Neuronal stem cell (in vitro differentiated cells): ENCODE data around the gene BRAF.
"Not testable (repeated sequence)": the region's sequence is repeated elsewhere in the genome, so short reads cannot be mapped to it uniquely, and the experiment has no call there.

Source experiments
- DNase-seq: peaks from one replicate; pipeline ENCODE4 v3.0.0-alpha.2; 2013; ENCODE audit warnings: low spot score
- H2AFZ ChIP-seq: one replicate; pipeline ENCODE4 v1.6.1; 2013; ENCODE audit warnings: mild to moderate bottlenecking, low read length, inconsistent platforms
- H2AK5ac ChIP-seq: 2 replicates; pipeline ENCODE4 v1.6.1; 2013; ENCODE audit warnings: low read depth, mild to moderate bottlenecking, inconsistent platforms, low read length, moderate library complexity, mixed read lengths
- H2BK120ac ChIP-seq: 2 replicates; pipeline ENCODE4 v1.6.1; 2013; ENCODE audit warnings: low read depth, mild to moderate bottlenecking, inconsistent platforms, low read length, moderate library complexity, mixed read lengths
- H2BK12ac ChIP-seq: one replicate; pipeline ENCODE4 v1.6.1; 2013; ENCODE audit warnings: low read length, inconsistent platforms
- H2BK15ac ChIP-seq: 2 replicates; pipeline ENCODE4 v1.6.1; 2013; ENCODE audit warnings: mild to moderate bottlenecking, low read length, inconsistent platforms, mixed read lengths
- H2BK5ac ChIP-seq: one replicate; pipeline ENCODE4 v1.6.1; 2013; ENCODE audit warnings: inconsistent platforms, mild to moderate bottlenecking, low read length, moderate library complexity
- H3K14ac ChIP-seq: one replicate; pipeline ENCODE4 v1.6.1; 2013; ENCODE audit warnings: low read length, inconsistent platforms
- H3K18ac ChIP-seq: 2 replicates; pipeline ENCODE4 v1.6.1; 2013; ENCODE audit warnings: low read length, inconsistent platforms
- H3K23ac ChIP-seq: 2 replicates; pipeline ENCODE4 v1.6.1; 2013; ENCODE audit warnings: low read depth, mild to moderate bottlenecking, mixed read lengths, low read length, inconsistent platforms; ENCODE audit not compliant: poor library complexity
- H3K27ac ChIP-seq: replicated peaks from 3 replicates; pipeline ENCODE4 v1.5.1; 2013; ENCODE audit warnings: low read length, inconsistent platforms
- H3K27me3 ChIP-seq, 3 experiments: 2 replicates each; pipeline ENCODE4 v1.6.1; 2013; ENCODE audit warnings: low read length in 3 of 3, mild to moderate bottlenecking in 2 of 3, inconsistent platforms in 1 of 3, low read depth in 1 of 3, mixed read lengths in 1 of 3, moderate library complexity in 1 of 3; ENCODE audit not compliant: control insufficient read depth in 3 of 3, insufficient read depth in 3 of 3
- H3K36me3 ChIP-seq, 2 donors: replicated peaks in 1 of 2; 2 replicates each; pipeline ENCODE4 v1.6.1; 2013; ENCODE audit warnings: low read length in 2 of 2; ENCODE audit not compliant: control insufficient read depth in 2 of 2, insufficient read depth in 2 of 2
- H3K4ac ChIP-seq: 2 replicates; pipeline ENCODE4 v1.6.1; 2013; ENCODE audit warnings: inconsistent platforms, mild to moderate bottlenecking, low read length, moderate library complexity
- H3K4me1 ChIP-seq, 2 donors: 1 replicate in 1 of 2; 2 replicates in 1 of 2; pipeline ENCODE4 v1.6.1; 2013; ENCODE audit warnings: low read length in 2 of 2, low read depth in 1 of 2; ENCODE audit not compliant: control insufficient read depth in 2 of 2, insufficient read depth in 1 of 2
- H3K4me2 ChIP-seq: one replicate; pipeline ENCODE4 v1.6.1; 2013; ENCODE audit warnings: mild to moderate bottlenecking, low read length, inconsistent platforms; ENCODE audit not compliant: insufficient read depth, poor library complexity, severe bottlenecking
- H3K4me3 ChIP-seq, 2 donors: 2 replicates each; pipeline ENCODE4 v1.5.1; 2013; ENCODE audit warnings: low read length in 2 of 2, mild to moderate bottlenecking in 2 of 2, inconsistent platforms in 1 of 2, moderate library complexity in 1 of 2
- H3K79me1 ChIP-seq: one replicate; pipeline ENCODE4 v1.6.1; 2013; ENCODE audit warnings: low read depth, mild to moderate bottlenecking, inconsistent platforms, low read length, moderate library complexity
- H3K9ac ChIP-seq: one replicate; pipeline ENCODE4 v1.6.1; 2013; ENCODE audit warnings: mild to moderate bottlenecking, low read depth, low read length, inconsistent platforms; ENCODE audit not compliant: poor library complexity
- H3K9me3 ChIP-seq, 2 donors: replicated peaks in 1 of 2; 2 replicates each; pipeline versions ENCODE3 to v1.6.1; 2013; ENCODE audit warnings: low read length in 2 of 2, mild to moderate bottlenecking in 2 of 2, inconsistent platforms in 1 of 2, low read depth in 1 of 2, mixed read lengths in 1 of 2, moderate library complexity in 1 of 2; ENCODE audit not compliant: control insufficient read depth in 2 of 2, insufficient read depth in 1 of 2
- H4K8ac ChIP-seq: one replicate; pipeline ENCODE4 v1.6.1; 2013; ENCODE audit warnings: low read depth, mild to moderate bottlenecking, inconsistent platforms, low read length, moderate library complexity
- H4K91ac ChIP-seq: one replicate; pipeline ENCODE4 v1.6.1; 2013; ENCODE audit warnings: low read length, low read depth, mild to moderate bottlenecking, inconsistent platforms; ENCODE audit not compliant: poor library complexity
- WGBS, 2 donors: extraction: QIAGEN DNeasy Blood & Tissue Kit; methylation state at CpG; one replicate each; pipeline ENCODE4 v1.1.7; 2013; ENCODE audit warnings: missing lambda C conversion rate in 2 of 2, mixed read lengths in 1 of 2; ENCODE audit not compliant: insufficient read length in 2 of 2, insufficient replicate concordance in 1 of 2; ENCODE audit errors: extremely low coverage in 2 of 2; 5-methylcytosine and 5-hydroxymethylcytosine counted together

The BRAF gene

DNA sequence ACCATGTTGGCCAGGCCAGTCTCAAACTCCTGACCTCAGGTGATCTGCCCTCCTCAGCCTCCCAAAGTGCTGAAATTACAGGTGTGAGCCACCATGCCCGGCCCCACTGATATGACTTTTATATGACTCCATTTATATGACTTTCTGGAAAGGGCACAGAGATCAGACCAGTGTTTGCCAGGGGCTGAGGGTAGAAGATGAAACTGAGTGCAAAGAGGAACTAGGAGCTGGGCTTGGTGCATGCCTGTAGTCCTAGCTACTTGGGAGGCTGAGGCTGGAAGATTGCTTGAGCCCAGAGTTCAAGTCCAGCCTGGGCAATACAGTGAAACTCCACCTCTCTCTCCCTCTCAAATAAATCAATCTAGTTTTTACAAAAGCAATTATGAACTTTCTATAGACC, 7.5 kb downstream of the BRAF start:
- H3K18ac ChIP-seq: no peak overlapping the region
- WGBS, 2 donors: no CpG with 5 or more reads among the region's 1 CpG
- no peak overlapping the region for H4K91ac ChIP-seq
- H4K8ac ChIP-seq: no peak overlapping the region
- no peak overlapping the region for H3K27ac ChIP-seq
- H2BK120ac ChIP-seq: no peak overlapping the region
- H2BK12ac ChIP-seq: no peak overlapping the region
- H3K9ac ChIP-seq: no peak overlapping the region
- H3K79me1 ChIP-seq: peaks cover 2% of the 10 kb centered on the region
- H3K36me3 ChIP-seq: peaks cover 0 to 4% of the 10 kb centered on the region in 2 donors
- H3K14ac ChIP-seq: no peak overlapping the region
- H3K4me1 ChIP-seq: peaks cover 4 to 5% of the 10 kb centered on the region in 2 donors
- H3K4me3 ChIP-seq: no peak overlapping the region
- no peak overlapping the region for H2BK5ac ChIP-seq
- no peak for DNase-seq
- H3K4ac ChIP-seq: no peak overlapping the region
- H2BK15ac ChIP-seq: no peak overlapping the region
- no peak overlapping the region for H3K4me2 ChIP-seq
- H3K23ac ChIP-seq: no peak overlapping the region
- no peak overlapping the region for H2AK5ac ChIP-seq
- H2AFZ ChIP-seq: no peak overlapping the region
- peaks cover 4 to 14% of the 10 kb centered on the region in 2 donors for H3K9me3 ChIP-seq
- no peaks in the 10 kb centered on the region for H3K27me3 ChIP-seq

DNA sequence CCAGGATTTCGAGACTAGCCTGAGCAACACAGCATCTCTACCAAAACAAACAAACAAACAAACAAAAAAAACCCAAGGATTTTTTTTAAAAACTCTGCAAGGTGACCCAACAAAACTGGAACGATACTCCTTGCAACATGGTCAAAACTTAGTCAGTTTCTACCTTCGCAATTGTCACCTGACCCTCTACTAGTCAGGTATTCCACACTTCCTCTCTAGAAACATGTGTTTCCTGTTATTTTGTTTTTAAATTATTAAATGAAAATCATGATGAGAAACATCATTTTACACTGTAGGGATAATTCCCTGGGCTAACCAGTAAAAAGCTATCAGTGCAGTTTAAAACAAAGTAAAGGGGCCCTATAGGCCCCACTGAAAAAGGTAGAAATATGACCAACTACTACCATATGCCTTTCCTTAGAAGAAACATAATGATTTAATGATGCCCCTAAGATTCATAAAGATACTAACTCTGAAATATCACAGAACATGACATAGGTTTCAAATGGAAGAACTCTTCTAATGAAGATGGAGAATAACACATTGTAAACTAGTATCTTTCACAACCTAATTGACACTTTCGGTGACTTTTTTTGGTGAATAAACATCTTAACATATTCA, 8.7 kb downstream of the BRAF start:
- no peak for DNase-seq
- Histone ChIP-seq H2BK5ac (no peak overlapping the region), H3K27ac (no peak overlapping the region), H3K14ac (no peak overlapping the region), H2BK120ac (no peak overlapping the region), H3K4me3 (no peak overlapping the region), H3K4me2 (no peak overlapping the region), H3K18ac (no peak overlapping the region), H2AFZ (no peak overlapping the region), H2BK15ac (no peak overlapping the region), H3K23ac (no peak overlapping the region), H3K9me3 (peaks cover 4 to 14% of the 10 kb centered on the region in 2 donors), H4K8ac (no peak overlapping the region), H4K91ac (no peak overlapping the region), H3K36me3 (peaks cover 0 to 4% of the 10 kb centered on the region in 2 donors), H2AK5ac (no peak overlapping the region), H3K27me3 (no peaks in the 10 kb centered on the region), H3K4ac (no peak overlapping the region), H3K4me1 (peaks cover 0 to 7% of the 10 kb centered on the region in 2 donors), H3K79me1 (peaks cover 6% of the 10 kb centered on the region), H3K9ac (no peak overlapping the region), H2BK12ac (no peak overlapping the region)
- no CpG with 5 or more reads among the region's 4 CpGs for WGBS, 2 donors

DNA sequence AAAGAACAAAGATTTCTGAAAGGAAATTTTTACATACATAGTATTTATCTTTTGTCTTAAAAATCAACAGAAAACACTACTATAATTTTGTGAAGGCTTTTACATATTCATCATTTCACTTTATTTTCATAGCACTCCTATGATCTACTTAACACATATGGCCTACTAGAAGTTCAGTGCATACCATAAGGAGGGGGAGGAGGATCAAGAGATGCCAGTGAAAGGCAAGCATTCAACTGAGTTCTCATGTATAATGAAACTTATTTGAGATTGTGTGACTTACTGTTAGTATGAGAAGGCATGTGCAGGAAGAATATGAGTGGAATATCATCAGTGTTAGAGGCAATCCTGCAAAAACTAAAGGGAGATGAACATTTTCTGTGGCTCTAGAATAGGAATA, 10.6 kb downstream of the BRAF start:
- Histone ChIP-seq H2BK15ac (no peak overlapping the region), H3K4me2 (no peak overlapping the region), H3K27ac (no peak overlapping the region), H3K4me3 (no peak overlapping the region), H3K79me1 (peaks cover 6% of the 10 kb centered on the region), H2BK120ac (no peak overlapping the region), H4K8ac (no peak overlapping the region), H3K4me1 (peaks cover 0 to 7% of the 10 kb centered on the region in 2 donors), H3K14ac (no peak overlapping the region), H3K18ac (no peak overlapping the region), H3K9ac (no peak overlapping the region), H2AK5ac (no peak overlapping the region), H3K4ac (no peak overlapping the region), H2AFZ (no peak overlapping the region), H2BK5ac (no peak overlapping the region), H3K9me3 (peaks cover 4 to 11% of the 10 kb centered on the region in 2 donors), H3K36me3 (peaks cover 0 to 10% of the 10 kb centered on the region in 2 donors), H2BK12ac (no peak overlapping the region), H3K23ac (no peak overlapping the region), H3K27me3 (no peaks in the 10 kb centered on the region), H4K91ac (no peak overlapping the region)
- no peak for DNase-seq

DNA sequence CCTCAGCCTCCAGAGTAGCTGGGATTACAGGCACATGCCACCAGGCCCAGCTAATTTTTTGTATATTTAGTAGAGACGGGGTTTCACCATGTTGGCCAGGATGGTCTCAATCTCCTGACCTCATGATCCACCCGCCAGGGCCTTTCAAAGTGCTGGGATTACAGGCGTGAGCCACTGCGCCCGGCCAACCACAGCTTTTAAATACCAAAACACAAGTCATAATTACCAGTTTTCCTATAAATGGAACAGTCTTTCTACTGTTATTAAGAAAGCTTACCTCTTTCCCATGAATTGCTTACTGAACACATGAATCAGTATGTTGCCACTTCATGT, 11.2 kb downstream of the BRAF start:
- not testable (repeated sequence) for H3K23ac ChIP-seq, H3K18ac ChIP-seq, H3K4me1 ChIP-seq, H3K4me2 ChIP-seq, H2BK12ac ChIP-seq, H3K36me3 ChIP-seq, H2AFZ ChIP-seq, H2AK5ac ChIP-seq, H2BK15ac ChIP-seq, DNase-seq, H2BK5ac ChIP-seq, H3K79me1 ChIP-seq, H3K4ac ChIP-seq, H3K4me3 ChIP-seq, H3K9ac ChIP-seq, H3K14ac ChIP-seq, H2BK120ac ChIP-seq, H3K27ac ChIP-seq, H4K91ac ChIP-seq, H3K27me3 ChIP-seq, H4K8ac ChIP-seq
- WGBS, 2 donors: no CpG with 5 or more reads among the region's 5 CpGs
- peaks cover 4 to 10% of the 10 kb centered on the region in 2 donors for H3K9me3 ChIP-seq
